ENCODE results near the gene KAT14. TPM values are rescaled to one million over a fixed set of nuclear protein-coding genes. Genes with fewer than 3 reads are reported as not detected.

KAT14 gene
- total RNA-seq, 1 donor from 2014 or later: 8.4 TPM

DNA sequence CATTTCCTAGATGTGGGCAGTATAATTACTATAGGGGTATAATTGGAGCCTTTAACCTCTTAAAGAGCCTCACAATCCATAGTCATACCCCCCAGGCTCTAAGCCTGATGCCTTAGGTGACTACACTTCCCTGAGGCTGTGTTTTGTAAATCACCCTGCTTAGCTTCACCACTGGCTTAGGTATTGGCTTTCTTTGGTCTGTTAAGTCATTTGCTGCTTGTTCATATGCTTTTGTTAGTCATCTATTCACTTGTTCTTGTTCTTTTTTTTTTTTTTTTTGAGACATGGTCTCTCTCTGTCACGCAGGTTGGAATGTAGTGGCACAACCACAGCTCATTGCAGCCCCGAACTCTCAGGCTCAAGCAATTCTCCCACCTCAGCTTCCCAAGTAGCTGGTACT is 26.7 kb downstream of the KAT14 start:
- no peaks in the 10 kb centered on the region for H3K9me3 Mint-ChIP-seq (ENCODE audit: unreplicated experiment)
- no peak overlapping the region for H3K27ac Mint-ChIP-seq (ENCODE audit: unreplicated experiment)
- H3K4me1 Mint-ChIP-seq (ENCODE audit: low read depth, unreplicated experiment): peaks cover 10% of the 10 kb centered on the region
- Histone ChIP-seq H4K20me1 (ENCODE audit: insufficient read depth, low read length) (no peaks in the 10 kb centered on the region), H3K4me1 (ENCODE audit: insufficient read depth, low read length) (peaks cover 6% of the 10 kb centered on the region), H3K9ac (ENCODE audit: low read length) (no peak overlapping the region), H3K27ac (ENCODE audit: low read depth, low read length) (peak overlapping the region; percentile 23), H2AFZ (ENCODE audit: low read depth, low read length) (no peak overlapping the region), H3K27me3 (ENCODE audit: insufficient read depth, low read length) (no peaks in the 10 kb centered on the region), H3K79me2 (ENCODE audit: insufficient read depth, low read length) (peaks cover 4% of the 10 kb centered on the region), H3K4me2 (ENCODE audit: low read length) (no peak overlapping the region), H3K36me3 (ENCODE audit: insufficient read depth, low read length) (peaks cover 2% of the 10 kb centered on the region), H3K9me3 (ENCODE audit: insufficient read depth, low read depth, low read length) (no peaks in the 10 kb centered on the region), H3K4me3 (ENCODE audit: insufficient read depth, low read depth, low read length) (no peak overlapping the region)
- no peak for TF ChIP-seq EZH2 (IDR thresholded peaks at IDR 0.05; ENCODE audit: insufficient read depth, low read length)
- TF ChIP-seq, protein P1, sequence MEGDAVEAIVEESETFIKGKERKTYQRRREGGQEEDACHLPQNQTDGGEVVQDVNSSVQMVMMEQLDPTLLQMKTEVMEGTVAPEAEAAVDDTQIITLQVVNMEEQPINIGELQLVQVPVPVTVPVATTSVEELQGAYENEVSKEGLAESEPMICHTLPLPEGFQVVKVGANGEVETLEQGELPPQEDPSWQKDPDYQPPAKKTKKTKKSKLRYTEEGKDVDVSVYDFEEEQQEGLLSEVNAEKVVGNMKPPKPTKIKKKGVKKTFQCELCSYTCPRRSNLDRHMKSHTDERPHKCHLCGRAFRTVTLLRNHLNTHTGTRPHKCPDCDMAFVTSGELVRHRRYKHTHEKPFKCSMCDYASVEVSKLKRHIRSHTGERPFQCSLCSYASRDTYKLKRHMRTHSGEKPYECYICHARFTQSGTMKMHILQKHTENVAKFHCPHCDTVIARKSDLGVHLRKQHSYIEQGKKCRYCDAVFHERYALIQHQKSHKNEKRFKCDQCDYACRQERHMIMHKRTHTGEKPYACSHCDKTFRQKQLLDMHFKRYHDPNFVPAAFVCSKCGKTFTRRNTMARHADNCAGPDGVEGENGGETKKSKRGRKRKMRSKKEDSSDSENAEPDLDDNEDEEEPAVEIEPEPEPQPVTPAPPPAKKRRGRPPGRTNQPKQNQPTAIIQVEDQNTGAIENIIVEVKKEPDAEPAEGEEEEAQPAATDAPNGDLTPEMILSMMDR (IDR thresholded peaks at IDR 0.05; ENCODE audit: insufficient read depth, low read depth, low read length): no peak
- H3K27me3 Mint-ChIP-seq (ENCODE audit: low read depth, unreplicated experiment): no peaks in the 10 kb centered on the region
- no peaks in the 10 kb centered on the region for H3K36me3 Mint-ChIP-seq (ENCODE audit: low read depth, unreplicated experiment)
- no peak for FAIRE-seq
- peak; percentile 33 for DNase-seq (ENCODE audit: low read depth)
- H3K4me3 Mint-ChIP-seq (ENCODE audit: unreplicated experiment): no peak overlapping the region

- FAIRE-seq (no peak), DNase-seq (ENCODE audit: low read depth) (no peak)
- no peak overlapping the region for H3K9ac ChIP-seq (ENCODE audit: low read length)
- no peak overlapping the region for H3K4me2 ChIP-seq (ENCODE audit: low read length)
- no peaks in the 10 kb centered on the region for H4K20me1 ChIP-seq (ENCODE audit: insufficient read depth, low read length)
- no peaks in the 10 kb centered on the region for H3K9me3 ChIP-seq (ENCODE audit: insufficient read depth, low read depth, low read length)
- TF ChIP-seq EZH2 (IDR thresholded peaks at IDR 0.05; ENCODE audit: insufficient read depth, low read length): no peak
- TF ChIP-seq, protein P1 (IDR thresholded peaks at IDR 0.05; ENCODE audit: insufficient read depth, low read depth, low read length): no peak
- H3K4me3 ChIP-seq (ENCODE audit: insufficient read depth, low read depth, low read length): no peak overlapping the region
- Mint-ChIP-seq H3K27me3 (ENCODE audit: low read depth, unreplicated experiment) (no peaks in the 10 kb centered on the region), H3K9me3 (ENCODE audit: unreplicated experiment) (no peaks in the 10 kb centered on the region), H3K4me1 (ENCODE audit: low read depth, unreplicated experiment) (peaks cover 10% of the 10 kb centered on the region), H3K27ac (ENCODE audit: unreplicated experiment) (no peak overlapping the region), H3K36me3 (ENCODE audit: low read depth, unreplicated experiment) (no peaks in the 10 kb centered on the region), H3K4me3 (ENCODE audit: unreplicated experiment) (no peak overlapping the region)
- peaks cover 6% of the 10 kb centered on the region for H3K4me1 ChIP-seq (ENCODE audit: insufficient read depth, low read length)
- no peaks in the 10 kb centered on the region for H3K36me3 ChIP-seq (ENCODE audit: insufficient read depth, low read length)
- no peak overlapping the region for H3K27ac ChIP-seq (ENCODE audit: low read depth, low read length)
- peaks cover 4% of the 10 kb centered on the region for H3K79me2 ChIP-seq (ENCODE audit: insufficient read depth, low read length)
- H3K27me3 ChIP-seq (ENCODE audit: insufficient read depth, low read length): no peaks in the 10 kb centered on the region
- H2AFZ ChIP-seq (ENCODE audit: low read depth, low read length): no peak overlapping the region
Observed at GRCh38 chr20:18165553-18165952, 27.9 kb downstream of the KAT14 start.

GRCh38 chr20:18166241-18166881 is 28.7 kb downstream of the KAT14 start:
- peaks cover 4% of the 10 kb centered on the region for H3K79me2 ChIP-seq (ENCODE audit: insufficient read depth, low read length)

More at GRCh38 chr20:18166241-18166881, 28.7 kb downstream of the KAT14 start:
- H3K4me2 ChIP-seq (ENCODE audit: low read length): no peak overlapping the region
- Mint-ChIP-seq H3K9me3 (ENCODE audit: unreplicated experiment) (no peaks in the 10 kb centered on the region), H3K27ac (ENCODE audit: unreplicated experiment) (no peak overlapping the region), H3K4me3 (ENCODE audit: unreplicated experiment) (no peak overlapping the region), H3K36me3 (ENCODE audit: low read depth, unreplicated experiment) (peaks cover 6% of the 10 kb centered on the region), H3K4me1 (ENCODE audit: low read depth, unreplicated experiment) (peaks cover 10% of the 10 kb centered on the region), H3K27me3 (ENCODE audit: low read depth, unreplicated experiment) (no peaks in the 10 kb centered on the region)
- H4K20me1 ChIP-seq (ENCODE audit: insufficient read depth, low read length): no peaks in the 10 kb centered on the region
- no peaks in the 10 kb centered on the region for H3K9me3 ChIP-seq (ENCODE audit: insufficient read depth, low read depth, low read length)
- no peak for TF ChIP-seq EZH2 (IDR thresholded peaks at IDR 0.05; ENCODE audit: insufficient read depth, low read length)
- TF ChIP-seq, protein P1 (IDR thresholded peaks at IDR 0.05; ENCODE audit: insufficient read depth, low read depth, low read length): no peak
- H3K27me3 ChIP-seq (ENCODE audit: insufficient read depth, low read length): no peaks in the 10 kb centered on the region
- DNase-seq (ENCODE audit: low read depth): no peak
- H3K4me3 ChIP-seq (ENCODE audit: insufficient read depth, low read depth, low read length): no peak overlapping the region
- no peak overlapping the region for H2AFZ ChIP-seq (ENCODE audit: low read depth, low read length)
- peaks cover 6% of the 10 kb centered on the region for H3K4me1 ChIP-seq (ENCODE audit: insufficient read depth, low read length)
- H3K9ac ChIP-seq (ENCODE audit: low read length): no peak overlapping the region
- FAIRE-seq: no peak
- H3K36me3 ChIP-seq (ENCODE audit: insufficient read depth, low read length): no peaks in the 10 kb centered on the region
- H3K27ac ChIP-seq (ENCODE audit: low read depth, low read length): no peak overlapping the region

All from astrocyte (in vitro differentiated cells and primary cell).